DMS79 treated with DMSO at 0.1 percent for 48 hours (cell line): Measurements from ENCODE around the gene SCO2.
A peak's percentile ranks its signal among the peaks of the same experiment; 100 is the strongest.

Experiments
- DNase-seq: peaks from one replicate; lab custom pipeline; 2025; lab: John Stamatoyannopoulos, UW

SCO2 gene

DNA sequence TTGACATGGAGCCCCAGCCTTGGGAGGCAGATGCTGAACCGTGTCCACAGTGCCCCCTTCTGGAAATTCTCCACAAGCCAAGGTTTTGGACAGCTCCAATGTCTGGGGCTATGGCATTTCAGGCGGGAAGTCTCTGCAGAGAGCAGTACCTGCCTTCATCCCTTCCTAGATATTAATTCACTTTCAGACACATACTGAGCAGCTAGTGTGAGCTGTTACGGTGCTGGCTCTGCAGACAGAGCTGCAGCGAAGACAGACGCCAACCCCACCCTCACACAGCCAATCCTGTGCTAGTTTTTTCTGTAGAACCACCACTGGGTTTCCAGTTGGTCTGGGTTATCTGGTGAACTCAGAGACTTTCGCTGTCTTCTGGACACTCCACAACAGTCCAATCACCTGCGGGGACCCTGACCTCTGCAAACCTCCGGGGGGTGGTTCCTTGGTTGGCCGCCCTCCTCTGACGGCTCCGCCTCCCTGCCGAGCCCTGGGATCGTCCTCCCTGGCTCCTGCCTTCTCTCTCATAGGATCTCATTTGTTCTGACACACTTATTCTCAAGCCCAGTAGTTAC is 27.0 kb downstream of the SCO2 start:
- peak; percentile 60 for DNase-seq

DNA sequence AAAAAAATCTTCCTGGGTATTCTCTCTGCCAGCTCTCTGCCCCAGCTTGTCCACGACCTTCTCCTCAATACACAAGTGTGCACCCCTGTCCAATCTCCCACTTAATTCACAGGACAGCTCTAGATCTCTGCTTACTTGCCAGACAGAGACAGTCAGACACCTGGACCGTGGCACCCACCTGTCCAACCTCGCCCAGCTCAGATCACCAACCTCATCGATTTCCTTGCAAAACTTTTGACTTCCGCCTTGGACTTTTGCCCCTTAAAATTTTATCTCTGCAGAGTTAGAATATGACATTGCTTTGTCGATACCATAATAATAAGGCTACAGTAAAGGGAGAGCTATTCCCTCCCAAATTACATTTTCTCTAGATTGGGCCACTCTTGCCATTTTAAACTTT is 28.3 kb downstream of the SCO2 start:
- DNase-seq = no peak

DNA sequence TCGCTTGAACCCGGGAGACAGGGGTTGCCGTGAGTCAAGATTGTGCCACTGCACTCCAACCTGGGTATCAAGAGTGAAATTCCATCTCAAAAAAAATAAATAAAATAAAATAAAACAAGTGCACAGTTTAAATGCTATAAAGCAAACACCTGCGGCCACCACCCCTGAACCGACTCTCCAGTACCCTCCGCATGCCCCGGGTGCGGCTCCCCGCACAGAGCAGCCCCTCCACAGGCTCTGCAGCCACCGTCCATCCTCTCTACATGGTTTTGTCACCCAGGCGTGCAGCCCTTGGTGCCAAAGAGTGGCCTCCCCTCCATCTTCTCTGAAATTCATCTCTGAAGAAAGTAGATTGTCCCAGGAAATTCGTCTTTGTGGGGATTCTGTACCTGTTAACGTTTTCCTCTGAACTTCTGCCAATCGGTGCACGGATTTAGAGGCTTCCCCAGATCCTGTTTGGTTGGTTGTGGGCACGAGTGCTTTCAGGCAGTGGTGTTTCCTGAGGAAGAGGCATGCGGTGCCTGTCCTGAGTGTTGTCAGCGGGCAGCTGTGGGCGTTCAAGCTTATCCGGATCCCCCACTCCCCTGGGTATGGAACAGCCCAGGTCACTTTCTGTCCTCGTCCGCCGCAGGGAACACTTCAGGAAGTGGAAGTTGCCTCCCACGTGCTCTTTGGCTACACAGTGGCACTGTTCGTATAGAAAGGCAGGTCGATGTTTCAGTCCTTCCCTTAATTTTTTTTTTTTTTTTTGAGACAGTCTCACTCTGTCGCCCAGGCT is 34.7 kb downstream of the SCO2 start:
- no peak for DNase-seq

DNA sequence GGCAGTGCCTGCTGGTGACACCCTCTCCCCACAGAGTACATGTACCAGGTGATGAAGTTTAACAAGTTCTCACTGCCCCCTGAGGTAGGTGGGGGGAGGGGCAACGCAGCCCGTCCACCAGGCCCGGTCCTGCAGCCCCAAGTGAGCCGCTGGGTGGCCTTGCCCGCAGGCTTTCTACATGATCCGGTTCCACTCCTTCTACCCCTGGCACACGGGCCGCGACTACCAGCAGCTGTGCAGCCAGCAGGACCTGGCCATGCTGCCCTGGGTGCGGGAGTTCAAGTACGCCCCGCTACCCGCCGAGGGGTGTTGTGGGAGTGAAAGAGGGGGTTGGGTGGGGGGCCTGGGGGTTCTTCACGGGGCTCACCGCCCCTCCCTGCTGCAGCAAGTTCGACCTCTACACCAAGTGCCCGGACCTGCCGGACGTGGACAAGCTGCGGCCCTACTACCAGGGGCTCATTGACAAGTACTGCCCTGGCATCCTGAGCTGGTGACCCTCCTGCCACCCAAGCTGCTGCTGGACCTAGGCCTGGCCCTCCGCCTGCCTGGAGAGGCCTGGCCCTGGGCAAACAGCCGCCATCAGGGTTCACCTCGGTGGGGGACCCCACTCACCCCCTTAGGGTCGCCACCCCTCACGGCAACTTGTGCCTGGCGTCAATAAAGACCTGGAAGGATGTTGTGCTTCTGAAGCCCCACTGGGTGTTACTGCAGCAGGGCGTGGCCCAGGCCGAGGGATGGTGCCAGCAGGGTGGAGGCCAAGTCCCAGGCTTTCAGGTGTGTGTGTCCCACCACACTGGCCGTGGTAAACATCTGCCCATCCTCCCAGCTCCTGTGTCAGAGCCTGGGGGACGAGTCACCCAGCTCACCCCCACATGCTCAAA is 35.8 kb downstream of the SCO2 start:
- DNase-seq = no peak

DNA sequence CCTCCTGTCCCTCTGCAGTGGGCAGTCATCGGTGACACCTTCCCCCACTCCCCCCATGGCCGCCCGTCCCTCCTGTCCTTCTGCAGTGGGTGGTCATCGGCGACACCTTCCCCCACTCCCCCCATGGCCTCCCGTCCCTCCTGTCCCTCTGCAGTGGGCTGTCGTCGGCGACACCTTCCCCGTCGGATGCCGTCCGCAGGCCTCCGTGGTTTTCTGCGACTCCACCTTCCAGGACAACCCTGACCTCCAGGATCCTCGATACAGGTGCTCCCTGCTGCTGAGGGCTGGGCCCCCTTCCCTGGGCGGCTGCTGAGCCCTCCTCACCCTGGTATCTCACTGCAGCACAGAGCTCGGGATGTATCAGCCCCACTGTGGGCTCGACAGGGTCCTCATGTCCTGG is 36.5 kb downstream of the SCO2 start:
- no peak for DNase-seq

DNA sequence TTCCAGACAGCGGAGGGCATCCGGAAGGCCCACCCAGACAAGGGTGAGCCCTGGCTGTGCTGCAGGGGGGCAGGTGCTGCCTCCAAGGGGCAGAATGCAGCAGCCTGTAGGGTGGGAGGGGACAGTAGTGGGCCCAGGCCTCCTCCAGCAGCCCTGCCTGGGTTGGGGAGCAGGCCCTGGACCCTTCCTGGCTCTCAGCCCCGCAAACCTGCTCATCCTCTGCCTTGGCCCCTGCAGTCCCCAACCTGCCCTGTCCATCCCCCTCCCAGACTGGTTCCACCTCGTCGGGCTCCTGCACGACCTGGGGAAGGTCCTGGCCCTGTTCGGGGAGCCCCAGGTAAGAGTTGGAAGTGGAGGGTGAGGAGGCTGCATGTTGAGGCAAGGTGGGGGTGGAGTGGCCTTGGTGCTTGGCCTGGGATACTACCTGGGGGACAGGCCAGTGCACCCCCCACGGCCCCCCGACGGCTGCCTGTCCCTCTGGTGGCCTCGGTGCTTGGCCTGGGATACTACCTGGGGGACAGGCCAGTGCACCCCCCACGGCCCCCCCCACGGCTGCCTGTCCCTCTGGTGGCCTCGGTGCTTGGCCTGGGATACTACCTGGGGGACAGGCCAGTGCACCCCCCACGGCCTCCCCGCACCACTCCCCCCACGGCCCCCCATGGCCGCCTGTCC is 37.3 kb downstream of the SCO2 start:
- DNase-seq = no peak

DNA sequence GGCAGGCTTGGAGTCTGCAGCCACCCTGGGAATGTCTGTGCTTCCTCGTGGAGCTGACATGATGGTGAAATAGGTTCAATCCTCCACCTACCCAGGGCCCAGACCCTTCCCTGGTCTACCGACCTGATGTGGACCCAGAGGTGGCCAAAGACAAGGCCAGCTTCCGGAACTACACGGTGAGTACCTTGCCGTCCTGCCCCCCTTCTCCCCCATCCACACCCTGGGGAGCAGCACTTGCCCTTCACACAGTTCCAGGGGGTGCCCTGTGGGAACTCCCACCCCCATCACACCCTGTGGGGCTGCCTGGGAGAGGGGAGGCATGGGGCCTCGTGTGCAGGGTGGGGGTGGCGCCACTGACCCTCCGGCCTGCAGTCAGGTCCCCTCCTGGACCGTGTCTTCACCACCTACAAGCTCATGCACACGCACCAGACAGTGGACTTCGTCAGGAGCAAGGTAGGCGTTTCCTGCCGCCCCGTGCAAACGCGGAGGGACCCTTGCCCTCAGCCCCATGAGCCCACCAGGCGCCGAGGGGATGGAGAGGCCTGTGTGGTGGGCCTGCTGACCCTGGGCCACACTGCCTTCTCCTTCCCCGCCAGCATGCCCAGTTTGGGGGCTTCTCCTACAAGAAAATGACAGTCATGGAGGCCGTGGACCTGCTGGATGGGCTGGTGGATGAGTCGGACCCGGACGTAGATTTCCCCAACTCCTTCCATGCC is 38.0 kb downstream of the SCO2 start:
- no peak for DNase-seq

DNA sequence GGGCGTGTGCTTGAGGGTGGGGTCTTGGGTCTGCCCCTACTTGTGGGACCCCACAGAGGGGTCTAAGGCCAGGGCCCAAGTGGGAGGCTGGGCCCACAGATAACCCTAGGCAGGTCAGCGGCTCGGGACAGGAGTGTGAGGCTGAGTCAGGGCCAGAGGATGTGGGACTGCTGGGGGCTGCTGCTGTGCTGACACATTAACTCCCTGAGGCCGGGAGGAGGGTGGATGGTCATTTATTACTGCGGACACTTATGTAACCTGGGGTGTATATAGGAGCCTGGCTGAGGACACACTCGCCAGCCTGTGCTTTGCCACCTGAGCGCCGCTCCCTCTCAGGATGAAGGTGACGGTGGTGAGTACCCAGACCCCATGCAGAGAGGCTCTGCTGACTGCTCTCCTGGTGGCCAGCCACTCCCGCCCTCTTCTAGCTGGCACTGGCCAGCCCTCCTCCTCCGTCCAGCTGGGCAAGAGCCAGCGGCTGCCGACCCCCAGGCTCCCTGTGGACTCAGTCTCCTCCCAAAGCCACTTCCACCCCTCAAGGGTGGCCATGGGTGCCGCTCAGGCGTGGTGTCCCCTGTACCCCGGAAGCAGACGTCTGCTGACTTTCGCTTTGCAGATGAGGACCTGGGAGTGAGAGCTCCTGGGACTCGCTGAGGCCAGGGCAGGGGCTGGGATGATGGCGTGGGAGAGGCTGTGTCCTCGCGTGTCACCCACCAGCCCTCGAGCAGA is 38.7 kb downstream of the SCO2 start, which contains the start of gene MIOX:
TSS of gene MIOX (plus strand) at position 299 of the 729 bp plus-strand sequence. CDS start at position 338, 39 bp downstream.
- DNase-seq = no peak

DNA sequence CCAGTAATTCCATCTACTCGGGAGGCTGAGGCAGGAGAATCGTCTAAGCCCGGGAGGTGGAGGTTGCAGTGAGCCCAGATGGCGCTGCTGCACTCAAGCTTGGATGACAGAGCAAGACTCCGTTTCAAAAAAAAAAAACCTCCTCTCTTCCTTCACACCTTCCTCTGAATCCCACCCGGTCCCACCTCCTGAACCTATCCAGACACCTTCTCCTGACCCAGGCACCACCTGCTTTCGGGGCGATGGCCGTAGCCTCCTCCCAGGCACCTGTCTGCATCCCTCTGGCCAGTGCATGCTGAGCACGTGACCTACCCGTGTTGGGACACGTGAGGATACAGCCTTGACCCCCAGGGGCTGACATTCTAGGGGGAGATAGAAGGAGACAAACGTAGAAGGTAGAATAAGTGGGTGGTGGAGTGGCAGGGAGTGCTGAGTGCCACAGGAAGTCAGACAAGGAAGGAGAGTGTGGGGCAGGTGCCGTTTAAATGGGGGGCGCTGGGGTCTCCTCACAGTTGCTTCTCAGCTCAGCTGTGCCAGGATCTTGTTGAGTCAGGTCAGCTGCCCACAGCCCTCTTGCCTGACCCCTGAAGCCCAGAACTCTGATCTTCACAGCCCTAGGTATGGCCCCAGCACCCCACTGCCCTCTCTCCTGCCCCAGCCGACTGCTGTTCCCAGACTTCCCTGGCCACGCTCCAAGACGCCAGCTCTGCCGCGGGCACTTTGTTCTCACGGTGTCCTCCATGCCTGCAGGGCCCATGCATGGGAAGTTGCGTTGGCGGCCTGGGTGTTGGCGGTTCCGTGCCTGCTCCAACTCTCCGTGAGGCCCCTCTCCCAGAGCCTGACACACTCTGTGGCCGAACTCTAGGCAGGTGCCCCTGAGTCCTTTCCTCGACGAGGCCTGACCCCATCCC is 39.9 kb downstream of the SCO2 start:
- no peak for DNase-seq

DNA sequence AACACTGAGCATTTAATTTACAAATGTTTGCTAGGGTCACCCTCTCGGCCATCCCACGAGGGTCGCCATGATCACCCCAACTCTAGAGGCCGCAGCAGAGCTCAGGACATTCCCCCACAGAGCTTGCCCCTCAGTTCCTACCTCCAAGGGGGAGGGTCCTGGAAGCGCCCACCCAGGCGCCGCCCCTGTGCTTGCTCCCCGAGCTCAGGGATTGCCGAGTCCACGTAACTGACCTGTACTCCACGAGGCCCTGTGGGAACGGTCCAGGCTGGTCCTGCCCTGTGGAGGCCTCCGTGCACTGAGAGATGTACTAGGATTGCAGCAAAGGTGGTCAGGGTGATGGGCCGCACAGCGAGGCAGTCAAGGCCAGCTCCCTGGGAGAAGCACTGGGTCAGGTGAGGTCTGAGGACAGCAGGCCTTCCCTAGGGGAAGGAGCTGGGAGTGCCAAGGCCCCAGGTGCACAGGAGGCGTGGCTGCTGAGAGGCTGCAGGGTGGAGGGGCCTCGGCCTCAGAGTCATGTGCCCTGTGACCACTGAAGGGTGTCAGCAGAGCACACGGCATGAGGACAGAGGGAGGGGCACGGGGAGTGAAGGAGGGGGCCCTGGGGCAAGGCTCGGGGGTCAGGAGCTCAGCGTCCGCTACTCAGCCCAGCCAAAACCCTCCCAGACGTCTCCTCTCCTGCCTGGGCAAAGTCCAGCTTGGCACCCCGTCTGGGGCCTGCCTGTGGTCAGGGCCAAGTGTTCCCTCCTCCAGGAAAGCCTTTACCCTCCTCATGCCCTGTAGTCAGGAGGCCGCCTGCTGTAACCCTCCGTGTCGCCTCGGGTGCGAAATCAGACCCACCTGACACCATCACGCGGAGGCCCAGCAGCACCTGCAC is 41.2 kb downstream of the SCO2 start:
- no peak for DNase-seq

DNA sequence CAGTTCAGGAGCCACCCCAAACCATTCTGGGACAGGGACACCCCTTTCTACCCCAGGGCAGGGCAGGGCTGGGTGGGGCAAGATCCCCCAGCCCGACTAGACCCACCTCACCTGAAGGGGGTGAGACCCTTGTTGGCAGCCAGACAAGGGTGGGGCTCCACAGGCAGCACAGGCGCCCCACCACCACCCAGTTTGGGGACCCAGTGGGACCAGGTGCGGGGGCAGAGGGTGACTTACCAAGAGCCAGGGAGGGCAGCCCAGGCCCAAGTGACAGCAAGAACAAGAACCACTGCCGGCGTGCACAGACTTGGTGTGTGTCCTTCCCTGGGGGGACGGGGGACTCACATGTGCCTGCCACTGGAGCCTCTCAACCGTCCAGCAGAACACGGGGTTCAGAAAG is 41.8 kb downstream of the SCO2 start:
- DNase-seq = no peak

DNA sequence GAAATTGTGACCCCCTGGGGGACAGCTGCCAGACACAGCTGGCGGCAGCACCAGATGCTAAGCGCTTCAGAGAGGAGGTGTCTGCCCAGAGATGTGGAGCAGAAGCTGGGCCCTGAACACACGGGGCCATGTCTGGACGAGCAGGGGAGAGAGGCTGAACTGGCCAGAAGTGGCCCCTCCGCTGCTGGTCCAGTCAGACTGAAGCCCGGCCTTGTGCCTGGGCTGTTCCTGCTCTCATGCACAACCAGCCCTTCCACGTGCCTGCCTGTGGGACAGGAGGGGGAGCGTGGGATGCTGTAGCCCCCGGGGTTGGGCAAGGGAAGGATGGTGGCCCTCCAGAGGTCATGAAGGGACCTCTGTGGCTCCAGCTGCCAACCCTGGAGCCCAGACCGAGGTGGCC is 42.3 kb downstream of the SCO2 start:
- DNase-seq = no peak

DNA sequence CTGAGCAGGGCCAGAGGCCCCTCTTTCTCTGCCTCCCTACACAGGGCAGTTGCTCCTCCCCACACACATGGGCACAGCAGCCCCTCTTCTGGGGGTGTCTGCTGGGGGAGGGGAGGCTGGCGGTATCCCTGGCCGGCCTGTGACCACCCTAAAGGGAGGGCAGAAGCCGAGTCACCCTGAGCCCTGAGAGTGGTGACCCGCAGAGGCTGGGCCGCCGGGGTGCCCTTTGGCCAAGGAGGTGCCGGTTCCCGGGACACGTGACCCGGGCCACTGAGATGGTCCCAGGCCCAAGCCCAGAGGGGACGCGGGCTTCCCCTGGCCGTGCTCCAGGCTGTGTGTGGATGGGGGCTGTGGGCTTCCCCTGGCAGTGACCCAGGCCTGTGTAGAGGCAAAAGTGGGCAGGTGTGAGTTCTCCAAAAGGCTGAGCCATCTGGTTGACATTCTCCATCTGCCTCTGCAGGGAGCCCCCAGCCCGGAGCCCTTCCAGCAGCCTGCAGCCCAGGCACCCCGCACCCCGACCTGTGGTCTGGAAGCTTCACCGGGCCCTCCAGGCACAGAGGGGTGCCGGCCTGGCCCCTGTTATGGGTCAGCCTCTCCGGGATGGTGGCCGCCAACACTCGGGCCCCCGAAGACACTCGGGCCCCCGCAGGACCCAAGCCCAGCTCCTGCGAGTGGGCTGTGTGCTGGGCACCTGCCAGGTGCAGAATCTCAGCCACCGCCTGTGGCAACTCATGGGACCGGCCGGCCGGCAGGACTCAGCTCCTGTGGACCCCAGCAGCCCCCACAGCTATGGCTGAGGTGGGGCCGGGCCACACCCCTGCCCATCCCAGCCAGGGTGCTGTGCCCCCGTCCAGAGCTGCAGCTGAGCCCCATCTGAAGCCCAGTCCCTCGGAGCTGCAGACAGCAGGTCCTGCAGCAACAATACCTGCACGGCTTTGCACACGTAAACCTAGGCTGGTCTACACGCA is 43.0 kb downstream of the SCO2 start:
- DNase-seq = no peak

DNA sequence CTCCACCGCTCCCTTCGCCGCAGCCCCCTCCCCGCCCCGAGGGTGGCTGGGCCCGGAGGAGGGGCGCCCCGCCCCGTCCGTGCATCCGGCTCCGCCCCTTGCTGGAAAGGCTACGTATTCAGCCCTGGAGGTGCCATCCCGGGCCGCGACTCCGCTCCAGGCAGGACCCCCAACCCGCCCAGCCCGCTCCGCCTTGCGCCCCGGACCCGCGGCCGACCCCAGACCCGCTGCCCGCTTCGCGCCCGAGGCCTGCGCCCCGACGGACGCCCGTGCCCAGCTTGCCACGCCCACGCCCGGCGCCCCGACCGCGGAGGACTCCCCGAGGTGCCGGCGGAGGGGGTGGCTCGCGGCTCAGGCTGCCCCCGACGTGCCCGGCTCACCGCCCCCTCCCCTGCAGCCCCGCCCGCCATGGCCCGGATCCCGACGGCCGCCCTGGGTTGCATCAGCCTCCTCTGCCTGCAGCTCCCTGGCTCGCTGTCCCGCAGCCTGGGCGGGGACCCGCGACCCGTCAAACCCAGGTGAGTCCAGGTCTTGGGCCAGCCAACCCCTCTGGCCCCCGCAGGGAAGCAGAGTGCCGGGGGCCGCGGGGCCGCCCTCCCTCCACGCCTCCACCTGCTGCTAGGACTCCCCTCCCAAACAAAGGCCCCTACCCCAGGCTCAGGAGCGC is 43.8 kb downstream of the SCO2 start, which contains the start of gene ADM2:
TSS of gene ADM2 (plus strand) at position 104 of the 667 bp plus-strand sequence. CDS start at position 409, 305 bp downstream.
- DNase-seq = no peak

DNA sequence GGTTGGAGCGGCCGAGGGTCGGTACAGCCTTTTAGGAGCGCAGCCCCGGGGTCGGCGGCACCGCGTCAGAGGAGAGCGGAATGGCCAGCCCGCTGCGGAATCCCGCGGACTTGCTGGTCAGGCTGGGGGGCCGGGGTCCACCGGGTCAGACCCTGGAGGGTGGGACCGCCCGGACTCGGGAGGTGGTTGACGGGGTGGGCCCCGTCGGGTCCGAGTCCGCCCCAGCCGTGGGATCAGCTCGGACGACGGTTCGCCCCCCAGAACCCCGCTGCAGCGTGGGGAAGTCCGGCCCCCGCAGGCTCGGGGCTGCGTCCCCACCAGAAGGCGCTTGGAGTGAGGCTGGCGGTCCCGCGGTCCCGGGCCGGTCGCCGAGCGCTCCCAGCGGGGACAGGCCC is 44.4 kb downstream of the SCO2 start:
- DNase-seq = no peak

DNA sequence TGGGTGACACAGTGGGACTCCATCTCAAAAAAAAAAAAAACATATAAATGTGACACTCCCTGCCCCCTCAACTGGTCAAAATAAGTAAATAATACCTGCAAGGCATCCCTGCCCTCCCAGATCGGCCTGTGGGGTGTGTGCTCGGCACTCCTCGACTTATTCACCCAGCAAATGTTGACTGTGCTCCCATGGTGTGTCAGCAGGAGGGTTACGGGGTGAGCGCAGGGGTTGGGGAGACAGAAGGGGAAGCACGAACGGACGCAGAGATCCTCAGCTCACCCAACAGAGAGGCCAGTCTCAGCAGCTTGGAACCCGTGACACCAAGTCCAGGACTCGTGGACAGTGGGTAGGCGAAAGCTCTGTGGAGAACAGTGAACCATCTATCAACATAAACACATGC is 45.7 kb downstream of the SCO2 start:
- no peak for DNase-seq

DNA sequence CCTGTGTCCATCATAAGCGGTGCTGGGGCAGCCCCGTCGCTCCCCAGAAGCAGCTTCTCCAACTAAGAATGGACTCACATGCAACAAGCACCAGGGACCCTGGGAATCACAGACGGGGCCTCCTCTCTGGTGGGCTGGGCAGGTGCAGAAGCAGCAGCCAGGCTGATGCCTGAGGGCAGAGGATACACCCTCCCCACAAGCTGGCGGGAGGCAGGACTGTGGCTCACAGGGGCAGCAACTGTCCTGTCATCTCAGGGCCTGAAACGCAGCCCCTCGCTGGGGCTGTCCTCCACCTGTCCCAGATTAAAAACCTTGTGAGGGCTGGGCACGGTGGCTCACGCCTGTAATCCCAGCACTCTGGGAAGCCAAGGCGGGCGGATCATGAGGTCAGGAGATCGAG is 47.5 kb downstream of the SCO2 start:
- DNase-seq = no peak
